OCI-LY7 (cell line): ENCODE measurements around the gene TEPSIN. TPM values are rescaled to one million over a fixed set of nuclear protein-coding genes. Genes with fewer than 3 reads are reported as not detected.

Experiments used
- BruUV-seq: library from RNA; stranded (reverse); fragments of 400-500 nt; replicated peaks from 2 replicates; lab custom pipeline; 2021; lab: Mats Ljungman, UMichigan
- CTCF ChIA-PET: fragments of 300-600 bp; sonication (Branson Sonifier 250); formaldehyde crosslinking; loops from one replicate; lab custom pipeline; 2022; ENCODE audit warnings: antibody characterized with exemption; ENCODE audit not compliant: unreplicated experiment; lab: Charles Lee
- POLR2A ChIA-PET: fragments of 300-600 bp; sonication (Branson Sonifier 250); formaldehyde crosslinking; loops from one replicate; lab custom pipeline; 2022; ENCODE audit warnings: antibody characterized with exemption; lab: Charles Lee
- DNase-seq: peaks from one replicate; pipeline ENCODE4 v3.0.0-alpha.2; 2015; ENCODE audit warnings: low spot score
- H2AFZ ChIP-seq: fragments of 200-600 bp; sonication (generic), shearing (Covaris generic); 2 replicates; pipeline ENCODE4 v1.6.1; 2014; ENCODE audit warnings: mild to moderate bottlenecking, antibody characterized with exemption, low read length, moderate library complexity
- H3K27ac ChIP-seq: fragments of 200-600 bp; sonication (generic); 2 replicates; pipeline ENCODE4 v1.5.1; 2014; ENCODE audit warnings: mixed run types, low read depth, mild to moderate bottlenecking, moderate library complexity, low read length, inconsistent platforms; ENCODE audit not compliant: poor library complexity, severe bottlenecking
- H3K36me3 ChIP-seq: fragments of 200-600 bp; sonication (generic); 2 replicates; pipeline ENCODE4 v1.6.1; 2014; ENCODE audit warnings: mild to moderate bottlenecking, antibody characterized with exemption, low read length, moderate library complexity, mixed read lengths; ENCODE audit not compliant: insufficient read depth
- H3K4me1 ChIP-seq: fragments of 200-600 bp; sonication (generic); 2 replicates; pipeline ENCODE4 v1.5.1; 2014; ENCODE audit warnings: mild to moderate bottlenecking, low read length; ENCODE audit not compliant: insufficient read depth, poor library complexity, severe bottlenecking
- H3K4me2 ChIP-seq: fragments of 200-600 bp; sonication (generic); 2 replicates; pipeline ENCODE4 v1.6.1; 2014; ENCODE audit warnings: mild to moderate bottlenecking, low read length
- H3K4me3 ChIP-seq: fragments of 200-600 bp; sonication (generic); 2 replicates; pipeline ENCODE4 v1.5.1; 2014; ENCODE audit warnings: mild to moderate bottlenecking, low read depth, low read length; ENCODE audit not compliant: poor library complexity, severe bottlenecking
- H3K79me2 ChIP-seq: fragments of 200-600 bp; sonication (generic); 2 replicates; pipeline ENCODE4 v1.6.1; 2016; ENCODE audit warnings: low read depth, mild to moderate bottlenecking, low read length, moderate library complexity, mixed read lengths; ENCODE audit not compliant: insufficient read depth
- H3K9me2 ChIP-seq: fragments of 200-600 bp; sonication (generic); 2 replicates; pipeline ENCODE4 v1.6.1; 2016; ENCODE audit warnings: mild to moderate bottlenecking, low read length, mixed read lengths; ENCODE audit not compliant: insufficient read depth
- H3K9me3 ChIP-seq: fragments of 200-600 bp; sonication (generic); 2 replicates; pipeline ENCODE4 v1.6.1; 2014; ENCODE audit warnings: mild to moderate bottlenecking, mixed run types, low read length, mixed read lengths
- H4K20me1 ChIP-seq: fragments of 200-600 bp; sonication (generic); 2 replicates; pipeline ENCODE4 v1.6.1; 2014; ENCODE audit warnings: mild to moderate bottlenecking, antibody characterized with exemption, low read length, moderate library complexity, mixed read lengths; ENCODE audit not compliant: insufficient read depth
- CTCF ChIP-seq: fragments of 200-600 bp; sonication (generic); conservative IDR thresholded peaks from 2 replicates; pipeline ENCODE4 v1.5.1; 2014; ENCODE audit warnings: mild to moderate bottlenecking, antibody characterized with exemption, low read length, moderate library complexity, mixed read lengths
- EZH2phosphoT487 ChIP-seq: fragments of 200-600 bp; sonication (generic); IDR thresholded peaks from 2 replicates; pipeline ENCODE4 v1.6.1; 2018; ENCODE audit warnings: low read depth, borderline replicate concordance, mild to moderate bottlenecking, mixed run types, antibody characterized with exemption, low read length, moderate library complexity, mixed read lengths
- intact Hi-C: fragments of 100-400 bp; cut with micrococcal nuclease; formaldehyde crosslinking; loops from one replicate; pipeline ENCODE4 v1.10.0; 2022; ENCODE audit not compliant: unreplicated experiment
- total RNA-seq, 2 experiments: library from RNA; depleted of rRNA in 1 of 2; stranded (reverse); fragments of >200 nt in 1 of 2; shearing (Covaris generic) in 1 of 2; gene quantifications; 2 replicates each; pipeline ENCODE4 v1.2.3, GENCODE V29; 2014 to 2022

TEPSIN gene
- total RNA-seq, 2 experiments from 2014 or later, result 46.4 to 75.3 TPM

GRCh38 chr17:81189670-81190530 is 49.0 kb downstream of the TEPSIN start:
- H3K79me2 ChIP-seq, result no peaks in the 10 kb centered on the region
- H2AFZ ChIP-seq, result no peak overlapping the region
- peaks cover 5% of the 10 kb centered on the region; the same call in 1 of the 2 replicates for H3K36me3 ChIP-seq
- TF ChIP-seq CTCF (no peak), EZH2phosphoT487 (no peak)
- CTCF ChIA-PET, result no interaction called here
- H3K27ac ChIP-seq, result no peak overlapping the region
- H3K4me2 ChIP-seq, result no peak overlapping the region
- intact Hi-C loops, result no loop called here
- no peak overlapping the region for H3K4me3 ChIP-seq
- H3K9me3 ChIP-seq, result no peaks in the 10 kb centered on the region
- no peak for DNase-seq
- H4K20me1 ChIP-seq, result no peaks in the 10 kb centered on the region
- POLR2A ChIA-PET, result no interaction called here
- no TSS peak for BruUV-seq
- H3K4me1 ChIP-seq, result no peaks in the 10 kb centered on the region
- H3K9me2 ChIP-seq, result no peaks in the 10 kb centered on the region

DNA sequence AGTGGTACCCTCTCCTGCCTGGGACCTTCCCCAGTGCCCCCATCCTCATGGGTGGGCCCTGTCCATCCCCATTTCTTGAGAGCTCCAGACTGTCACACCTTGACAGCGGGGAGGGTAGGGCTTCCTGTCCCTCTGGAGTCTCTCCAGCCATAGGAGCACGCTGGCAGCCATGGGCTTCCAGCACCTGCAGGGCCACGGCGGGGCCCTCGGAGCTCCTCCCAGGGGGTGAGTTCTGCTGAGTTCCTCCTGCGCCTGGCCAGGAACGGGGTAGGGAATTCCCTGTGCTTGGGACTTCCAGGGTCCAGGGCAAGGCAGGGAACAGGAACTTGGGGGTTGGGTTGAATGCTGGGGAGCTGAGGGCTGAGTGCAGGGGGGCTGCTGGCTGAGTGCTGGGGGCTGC is 49.8 kb downstream of the TEPSIN start:
- Histone ChIP-seq H3K27ac (no peak overlapping the region), H3K36me3 (peaks cover 5% of the 10 kb centered on the region; the same call in 1 of the 2 replicates), H2AFZ (no peak overlapping the region), H4K20me1 (no peaks in the 10 kb centered on the region), H3K9me3 (no peaks in the 10 kb centered on the region), H3K4me1 (no peaks in the 10 kb centered on the region), H3K79me2 (no peaks in the 10 kb centered on the region), H3K9me2 (no peaks in the 10 kb centered on the region), H3K4me2 (no peak overlapping the region), H3K4me3 (no peak overlapping the region)
- BruUV-seq, result no TSS peak
- intact Hi-C loops, result no loop called here
- DNase-seq, result no peak
- ChIA-PET CTCF (no interaction called here), POLR2A (no interaction called here)
- no peak for TF ChIP-seq EZH2phosphoT487
- no peak for TF ChIP-seq CTCF

GRCh38 chr17:81188491-81188840 is 50.4 kb downstream of the TEPSIN start:
- TF ChIP-seq CTCF (no peak), EZH2phosphoT487 (no peak)
- intact Hi-C loops, result no loop called here
- peaks cover 5% of the 10 kb centered on the region; the same call in 1 of the 2 replicates for H3K36me3 ChIP-seq
- no peaks in the 10 kb centered on the region for H4K20me1 ChIP-seq
- no peak for DNase-seq
- H3K9me3 ChIP-seq, result no peaks in the 10 kb centered on the region
- H3K4me2 ChIP-seq, result no peak overlapping the region
- CTCF ChIA-PET, result no interaction called here
- H3K27ac ChIP-seq, result no peak overlapping the region
- H3K9me2 ChIP-seq, result no peaks in the 10 kb centered on the region
- BruUV-seq, result no TSS peak
- no peak overlapping the region for H2AFZ ChIP-seq
- H3K4me1 ChIP-seq, result no peaks in the 10 kb centered on the region
- POLR2A ChIA-PET, result no interaction called here
- H3K79me2 ChIP-seq, result no peaks in the 10 kb centered on the region
- no peak overlapping the region for H3K4me3 ChIP-seq
